ENCODE results near the gene E2F4. TPM values are rescaled to one million over a fixed set of nuclear protein-coding genes. Genes with fewer than 3 reads are reported as not detected.

Gene E2F4
- total RNA-seq, 1 experiment from 2014 or later = 74.5 TPM

DNA sequence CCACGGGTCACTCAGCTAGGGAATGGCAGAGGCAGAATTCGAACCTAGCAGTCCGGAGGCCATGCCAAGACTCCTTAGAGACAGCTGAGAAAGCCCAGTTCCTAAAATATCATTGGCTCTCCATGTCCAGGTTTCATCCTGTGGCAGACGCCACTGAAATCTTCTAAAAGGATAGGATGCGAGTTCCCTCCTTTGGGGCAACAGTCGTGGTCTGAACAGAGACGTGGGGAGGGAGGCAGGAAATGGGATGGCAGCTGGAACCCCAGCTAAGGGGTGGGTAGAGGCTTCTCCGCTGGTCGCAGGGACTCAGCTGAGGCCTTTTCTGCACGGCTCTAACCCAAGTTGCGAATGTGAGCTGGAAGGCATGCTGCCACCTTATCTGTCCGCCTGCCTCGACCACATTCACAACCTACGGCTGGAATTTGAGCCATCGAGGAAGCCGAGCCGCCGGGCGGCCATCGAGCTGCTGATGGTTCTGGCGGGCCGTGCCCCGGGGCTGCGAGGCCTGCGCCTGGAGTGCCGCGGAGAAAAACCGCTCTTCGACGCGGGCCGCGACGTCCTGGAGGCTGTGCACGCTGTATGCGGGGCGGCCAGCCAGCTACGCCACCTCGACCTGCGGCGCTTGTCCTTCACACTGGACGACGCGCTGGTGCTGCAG lies 29.3 kb upstream of the E2F4 start:
- no peak for ATAC-seq

GRCh38 chr16:67163164-67163998 lies 28.6 kb upstream of the E2F4 start:
- H3K4me3 ChIP-seq (ENCODE audit: low read depth in 2 of 2, low read length in 2 of 2) = no peak overlapping the region

More for the DNA sequence above, 29.3 kb upstream of the E2F4 start:
- DNase-seq (ENCODE audit: low read depth, low spot score) = no peak
- Histone ChIP-seq H3K36me3 (ENCODE audit: control insufficient read depth, insufficient read depth, low read length) (no peaks in the 10 kb centered on the region), H3K4me3 (ENCODE audit: low read depth in 2 of 2, low read length in 2 of 2) (no peak overlapping the region), H3K27me3 (ENCODE audit: control insufficient read depth, insufficient read depth, low read length) (no peaks in the 10 kb centered on the region), H3K27ac (ENCODE audit: low read length) (no peak overlapping the region), H3K9me3 (ENCODE audit: control insufficient read depth, insufficient read depth, low read depth, low read length) (no peaks in the 10 kb centered on the region), H3K4me1 (ENCODE audit: control insufficient read depth, insufficient read depth, low read length) (no peaks in the 10 kb centered on the region)
- BruUV-seq (replicated peaks) = no TSS peak
- ChIA-PET POLR2A (no interaction called here), CTCF (no interaction called here)
- in situ Hi-C loops (cut with HindIII; ENCODE audit: low pct_unique_long_range_greater_than_20kb, low sequenced_read_pairs) = no loop called here
- intact Hi-C loops (cut with micrococcal nuclease; ENCODE audit: unreplicated experiment) = no loop called here
- TF ChIP-seq, protein P1, sequence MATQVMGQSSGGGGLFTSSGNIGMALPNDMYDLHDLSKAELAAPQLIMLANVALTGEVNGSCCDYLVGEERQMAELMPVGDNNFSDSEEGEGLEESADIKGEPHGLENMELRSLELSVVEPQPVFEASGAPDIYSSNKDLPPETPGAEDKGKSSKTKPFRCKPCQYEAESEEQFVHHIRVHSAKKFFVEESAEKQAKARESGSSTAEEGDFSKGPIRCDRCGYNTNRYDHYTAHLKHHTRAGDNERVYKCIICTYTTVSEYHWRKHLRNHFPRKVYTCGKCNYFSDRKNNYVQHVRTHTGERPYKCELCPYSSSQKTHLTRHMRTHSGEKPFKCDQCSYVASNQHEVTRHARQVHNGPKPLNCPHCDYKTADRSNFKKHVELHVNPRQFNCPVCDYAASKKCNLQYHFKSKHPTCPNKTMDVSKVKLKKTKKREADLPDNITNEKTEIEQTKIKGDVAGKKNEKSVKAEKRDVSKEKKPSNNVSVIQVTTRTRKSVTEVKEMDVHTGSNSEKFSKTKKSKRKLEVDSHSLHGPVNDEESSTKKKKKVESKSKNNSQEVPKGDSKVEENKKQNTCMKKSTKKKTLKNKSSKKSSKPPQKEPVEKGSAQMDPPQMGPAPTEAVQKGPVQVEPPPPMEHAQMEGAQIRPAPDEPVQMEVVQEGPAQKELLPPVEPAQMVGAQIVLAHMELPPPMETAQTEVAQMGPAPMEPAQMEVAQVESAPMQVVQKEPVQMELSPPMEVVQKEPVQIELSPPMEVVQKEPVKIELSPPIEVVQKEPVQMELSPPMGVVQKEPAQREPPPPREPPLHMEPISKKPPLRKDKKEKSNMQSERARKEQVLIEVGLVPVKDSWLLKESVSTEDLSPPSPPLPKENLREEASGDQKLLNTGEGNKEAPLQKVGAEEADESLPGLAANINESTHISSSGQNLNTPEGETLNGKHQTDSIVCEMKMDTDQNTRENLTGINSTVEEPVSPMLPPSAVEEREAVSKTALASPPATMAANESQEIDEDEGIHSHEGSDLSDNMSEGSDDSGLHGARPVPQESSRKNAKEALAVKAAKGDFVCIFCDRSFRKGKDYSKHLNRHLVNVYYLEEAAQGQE (IDR thresholded peaks at IDR 0.05; ENCODE audit: insufficient read depth in 1 of 2, low read depth in 2 of 2, low read length in 1 of 2) = no peak
- no peak for TF ChIP-seq SIN3A (IDR thresholded peaks at IDR 0.05; ENCODE audit: borderline replicate concordance, insufficient read depth, low read depth, low read length)
- no peak for TF ChIP-seq TCF7L2 (IDR thresholded peaks at IDR 0.05; ENCODE audit: low read depth, low read length)
- TF ChIP-seq CTCF (IDR thresholded peaks at IDR 0.05) = no peak
- TF ChIP-seq POLR2AphosphoS5 (IDR thresholded peaks at IDR 0.05; ENCODE audit: low read depth, low read length) = no peak

More at GRCh38 chr16:67163164-67163998, 28.6 kb upstream of the E2F4 start:
- DNase-seq (ENCODE audit: low read depth, low spot score) (no peak), ATAC-seq (no peak)
- H3K9me3 ChIP-seq (ENCODE audit: control insufficient read depth, insufficient read depth, low read depth, low read length) = no peaks in the 10 kb centered on the region
- in situ Hi-C loops (cut with HindIII; ENCODE audit: low pct_unique_long_range_greater_than_20kb, low sequenced_read_pairs) (no loop called here), intact Hi-C loops (cut with micrococcal nuclease; ENCODE audit: unreplicated experiment) (no loop called here)
- TF ChIP-seq TCF7L2 (IDR thresholded peaks at IDR 0.05; ENCODE audit: low read depth, low read length) = no peak
- TF ChIP-seq CTCF (IDR thresholded peaks at IDR 0.05) = no peak
- TF ChIP-seq, protein P1 (IDR thresholded peaks at IDR 0.05; ENCODE audit: insufficient read depth in 1 of 2, low read depth in 2 of 2, low read length in 1 of 2) = no peak
- TF ChIP-seq POLR2AphosphoS5 (IDR thresholded peaks at IDR 0.05; ENCODE audit: low read depth, low read length) = no peak
- no peak for TF ChIP-seq SIN3A (IDR thresholded peaks at IDR 0.05; ENCODE audit: borderline replicate concordance, insufficient read depth, low read depth, low read length)
- H3K36me3 ChIP-seq (ENCODE audit: control insufficient read depth, insufficient read depth, low read length) = no peaks in the 10 kb centered on the region
- no peaks in the 10 kb centered on the region for H3K27me3 ChIP-seq (ENCODE audit: control insufficient read depth, insufficient read depth, low read length)
- ChIA-PET POLR2A (no interaction called here), CTCF (no interaction called here)
- no peaks in the 10 kb centered on the region for H3K4me1 ChIP-seq (ENCODE audit: control insufficient read depth, insufficient read depth, low read length)
- BruUV-seq (replicated peaks) = no TSS peak
- no peak overlapping the region for H3K27ac ChIP-seq (ENCODE audit: low read length)

Data from Panc1 (cell line).